GM21515 (cell line): ENCODE measurements around the gene RNF220.
A peak's percentile ranks its signal among the peaks of the same experiment; 100 is the strongest.
"Not testable (repeated sequence)": the region's sequence is repeated elsewhere in the genome, so short reads cannot be mapped to it uniquely, and the experiment has no call there.

ENCODE experiments used
- ATAC-seq: cut with Tn5 transposase; IDR thresholded peaks from one replicate; pipeline ENCODE4 v1.9.1; 2021; ENCODE audit not compliant: unreplicated experiment

RNF220 gene

DNA sequence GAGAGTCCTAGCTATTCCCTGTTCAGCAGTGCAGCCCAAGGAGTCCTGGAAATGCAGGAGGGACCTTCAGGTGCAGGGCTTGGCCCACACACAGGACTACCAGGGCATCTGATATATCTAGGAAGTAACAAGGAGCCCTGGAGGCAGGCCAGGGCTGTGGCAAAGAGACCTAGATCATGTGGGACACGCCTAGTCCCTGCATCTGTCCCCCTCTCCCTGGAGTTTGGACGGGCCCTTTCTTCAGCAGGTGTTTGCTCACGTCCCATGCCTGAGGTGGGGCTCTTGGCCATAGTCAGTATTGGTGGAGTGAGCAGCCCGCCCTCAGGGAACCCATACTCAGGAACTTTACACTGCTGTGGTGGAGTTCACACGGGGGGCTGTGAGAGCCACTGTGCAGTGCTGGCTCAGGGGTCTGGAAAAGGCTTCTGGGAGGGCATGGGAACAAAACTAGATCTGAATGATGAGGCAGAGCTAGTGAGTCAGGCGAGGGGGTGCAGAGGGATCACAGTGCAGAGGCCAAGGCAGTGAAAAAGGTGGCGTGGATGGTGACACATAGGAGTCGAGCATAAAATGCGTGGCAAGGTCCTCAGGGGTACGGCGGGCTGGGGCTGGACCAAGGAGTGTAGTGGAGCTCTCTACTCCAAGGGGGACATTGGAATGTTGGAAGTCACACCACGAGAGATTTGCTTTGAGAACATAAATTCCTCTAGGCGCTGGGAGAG, 243.6 kb downstream of the RNF220 start:
- ATAC-seq = no peak

DNA sequence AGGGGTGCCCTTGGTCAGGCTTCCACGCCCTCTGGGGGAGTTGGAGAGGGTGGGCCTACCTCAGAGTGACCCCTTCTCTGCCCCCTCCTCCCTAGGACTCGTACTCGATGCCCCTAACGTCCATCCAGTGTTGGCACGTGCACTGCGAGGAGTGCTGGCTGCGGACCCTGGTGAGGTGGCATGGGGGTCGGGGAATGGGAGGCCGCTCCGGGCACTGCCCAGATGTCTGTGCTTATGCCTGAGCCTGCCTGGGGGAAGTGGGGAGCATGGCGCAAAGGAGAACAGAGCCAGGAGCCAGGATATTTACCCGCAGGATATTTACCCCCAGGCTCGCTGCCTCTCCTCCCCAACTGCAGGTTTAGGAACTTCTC, 244.7 kb downstream of the RNF220 start:
- no peak for ATAC-seq

DNA sequence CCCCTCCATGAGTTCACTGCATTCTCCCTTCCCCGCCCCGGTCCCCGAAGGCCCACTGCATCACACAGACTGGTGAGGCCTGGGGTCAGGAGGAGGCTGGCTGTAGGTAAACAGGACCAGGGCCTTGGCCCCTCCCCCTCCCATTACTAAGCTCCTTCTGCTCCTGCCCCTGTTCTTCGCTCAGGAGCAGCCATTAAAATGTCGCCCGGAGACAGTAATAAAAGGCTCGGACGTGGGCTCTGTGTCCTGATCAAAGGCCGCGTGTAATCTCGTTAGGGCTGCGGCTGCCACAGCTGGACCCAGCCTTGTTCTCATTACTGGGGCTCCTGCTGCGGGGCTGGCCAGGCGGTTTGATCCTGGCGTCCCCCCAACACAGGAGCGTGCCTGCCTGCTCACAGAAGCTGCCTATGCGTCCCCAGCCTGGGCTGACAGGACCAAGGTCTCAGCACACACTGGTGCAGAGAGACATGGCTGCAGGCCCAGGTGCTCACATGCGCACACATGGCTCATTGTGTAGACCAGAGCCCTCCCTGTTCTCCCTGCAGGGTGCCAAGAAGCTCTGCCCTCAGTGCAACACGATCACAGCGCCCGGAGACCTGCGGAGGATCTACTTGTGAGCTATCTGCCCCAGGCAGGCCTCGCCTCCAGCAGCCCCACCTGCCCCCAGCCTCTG, 245.2 kb downstream of the RNF220 start:
- no peak for ATAC-seq

DNA sequence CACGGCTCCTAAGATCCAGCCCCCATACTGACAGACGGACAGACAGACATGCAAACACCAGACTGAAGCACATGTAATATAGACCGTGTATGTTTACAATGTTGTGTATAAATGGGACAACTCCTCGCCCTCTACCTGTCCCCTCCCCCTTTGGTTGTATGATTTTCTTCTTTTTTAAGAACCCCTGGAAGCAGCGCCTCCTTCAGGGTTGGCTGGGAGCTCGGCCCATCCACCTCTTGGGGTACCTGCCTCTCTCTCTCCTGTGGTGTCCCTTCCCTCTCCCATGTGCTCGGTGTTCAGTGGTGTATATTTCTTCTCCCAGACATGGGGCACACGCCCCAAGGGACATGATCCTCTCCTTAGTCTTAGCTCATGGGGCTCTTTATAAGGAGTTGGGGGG, 246.0 kb downstream of the RNF220 start:
- no peak for ATAC-seq

DNA sequence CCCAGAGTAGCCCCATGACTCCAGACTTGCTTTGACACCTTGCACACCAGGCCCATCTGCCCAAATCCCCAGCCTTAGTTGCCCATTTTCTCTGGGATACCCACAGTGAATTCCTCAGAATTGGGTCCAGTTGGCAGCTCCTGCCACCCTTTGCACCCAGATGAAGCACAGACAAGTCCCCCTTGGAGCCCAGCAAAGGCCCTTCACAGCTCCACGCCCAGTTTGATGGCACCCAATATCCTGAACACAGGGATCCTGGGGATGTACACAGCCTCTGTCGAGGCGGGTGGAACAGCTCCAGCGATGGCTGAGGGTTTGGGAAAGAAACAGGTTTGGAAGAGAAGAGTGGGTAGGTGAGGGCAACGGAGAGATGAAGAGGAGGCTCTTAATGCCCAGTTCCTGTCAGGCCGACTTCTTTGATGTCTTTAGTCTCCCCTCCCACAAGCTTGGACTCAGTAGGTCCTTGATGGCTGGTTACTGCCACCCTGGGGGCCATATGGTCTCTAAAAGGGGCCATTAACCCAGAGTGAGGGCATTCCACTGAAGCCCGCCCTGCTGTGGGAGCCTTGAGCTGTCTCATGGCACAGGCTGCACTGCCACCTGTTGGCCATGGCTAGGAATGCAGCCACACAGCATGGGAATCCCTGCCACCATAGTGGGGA, 247.5 kb downstream of the RNF220 start:
- ATAC-seq = peak; percentile 53

DNA sequence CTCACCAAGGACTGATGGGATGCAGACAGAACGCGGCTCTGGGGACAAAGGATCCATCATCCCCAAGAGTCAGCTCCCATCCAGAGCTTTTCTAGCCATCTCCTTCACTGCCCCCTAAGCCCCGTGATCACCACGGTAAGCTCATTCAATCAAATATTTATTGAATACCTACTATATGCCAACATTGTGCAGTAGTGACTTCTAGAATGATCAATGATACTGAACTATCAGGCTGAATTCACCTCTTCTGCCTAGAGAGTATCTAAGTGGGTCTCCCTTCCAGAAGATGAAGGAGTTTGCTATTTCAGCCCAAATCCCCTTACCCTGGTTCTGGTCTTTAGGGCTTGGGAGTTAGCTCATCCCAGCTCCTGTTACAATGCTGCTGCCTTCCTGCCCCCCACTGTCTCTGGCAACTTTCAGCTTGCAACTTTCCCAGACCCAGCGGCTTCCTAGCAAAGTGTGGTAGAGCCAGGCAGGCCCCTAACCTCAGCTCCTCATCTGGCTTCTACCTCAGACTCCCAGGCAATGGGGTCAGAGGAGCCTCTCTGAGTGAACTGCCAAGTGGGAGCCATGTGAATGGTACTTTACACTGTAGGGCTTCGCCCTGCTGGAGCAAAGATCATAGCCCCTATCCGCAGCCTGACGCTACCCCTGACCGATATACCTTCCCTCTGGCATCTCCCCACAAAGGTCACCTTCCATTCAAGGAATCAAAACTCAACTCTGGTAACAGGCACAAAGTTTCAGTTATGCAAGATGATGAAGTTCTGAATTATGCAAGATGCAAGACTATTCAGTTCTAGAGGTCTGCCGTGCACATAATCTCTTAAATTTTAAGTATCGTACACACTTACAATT, 248.3 kb downstream of the RNF220 start:
- no peak for ATAC-seq

DNA sequence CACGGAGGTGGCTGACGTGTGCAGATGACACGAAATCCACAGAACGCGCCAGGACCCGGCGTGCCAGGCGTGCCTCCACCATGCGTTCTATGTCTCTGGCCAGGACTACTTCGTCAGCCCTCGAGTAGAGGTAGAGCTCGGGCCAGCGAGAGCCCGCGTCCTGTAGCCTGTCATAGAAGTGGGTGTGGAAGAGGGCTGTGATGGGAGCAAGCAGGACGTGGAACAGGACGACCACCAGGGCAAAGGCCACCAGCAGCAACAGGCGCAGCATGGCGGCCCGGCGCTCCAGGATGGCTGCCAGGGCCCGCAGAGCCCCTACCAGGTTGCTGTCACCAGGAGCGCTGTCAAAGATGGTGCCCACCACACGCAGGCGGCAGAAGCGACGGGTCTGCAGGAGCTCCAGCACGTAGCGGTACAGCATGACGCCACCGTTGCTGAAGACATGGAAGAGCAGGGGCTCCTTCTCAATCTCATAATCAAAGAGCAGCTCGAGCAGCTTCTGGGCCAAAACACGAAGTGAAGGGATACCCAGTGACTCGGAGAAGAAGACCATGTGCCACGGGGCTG, 249.6 kb downstream of the RNF220 start:
- no peak for ATAC-seq

DNA sequence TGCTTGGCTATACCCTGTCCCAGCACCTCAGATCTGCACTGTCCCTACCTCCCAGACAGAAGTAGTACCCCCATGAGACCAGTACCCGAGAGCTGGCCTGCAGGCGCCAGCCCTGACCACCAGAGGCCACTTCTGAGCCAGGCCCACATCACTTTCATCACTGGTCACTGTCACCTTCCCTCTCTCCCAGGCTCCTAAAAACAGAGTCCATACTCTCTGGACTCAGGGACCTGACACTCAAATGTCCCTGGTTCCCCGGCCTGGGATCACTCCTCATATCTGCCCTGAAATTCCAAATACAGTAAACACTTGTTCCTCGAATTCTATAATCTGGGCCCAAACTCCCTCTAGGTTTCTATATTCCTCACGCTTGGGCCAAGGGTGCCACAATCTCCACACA, 250.6 kb downstream of the RNF220 start:
- no peak for ATAC-seq

DNA sequence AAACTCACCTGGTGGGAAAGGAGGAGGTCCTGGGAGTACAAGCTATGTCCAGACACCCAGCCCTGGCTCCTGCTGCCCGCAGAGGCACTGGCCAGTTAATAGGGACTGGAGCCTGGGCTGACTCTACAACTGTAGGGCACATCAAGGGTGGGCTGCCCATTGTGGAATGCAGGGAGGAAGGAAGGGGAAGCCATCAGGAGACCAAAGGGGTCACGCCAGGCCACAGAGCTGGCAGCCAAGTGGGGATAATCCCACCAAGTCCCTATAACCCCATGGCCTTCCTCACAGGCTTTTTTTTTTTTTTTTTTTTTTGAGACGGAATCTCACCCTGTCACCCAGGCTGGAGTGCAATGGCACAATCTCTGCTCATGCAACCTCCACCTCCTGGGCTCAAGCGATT, 254.5 kb downstream of the RNF220 start:
- ATAC-seq = no peak

DNA sequence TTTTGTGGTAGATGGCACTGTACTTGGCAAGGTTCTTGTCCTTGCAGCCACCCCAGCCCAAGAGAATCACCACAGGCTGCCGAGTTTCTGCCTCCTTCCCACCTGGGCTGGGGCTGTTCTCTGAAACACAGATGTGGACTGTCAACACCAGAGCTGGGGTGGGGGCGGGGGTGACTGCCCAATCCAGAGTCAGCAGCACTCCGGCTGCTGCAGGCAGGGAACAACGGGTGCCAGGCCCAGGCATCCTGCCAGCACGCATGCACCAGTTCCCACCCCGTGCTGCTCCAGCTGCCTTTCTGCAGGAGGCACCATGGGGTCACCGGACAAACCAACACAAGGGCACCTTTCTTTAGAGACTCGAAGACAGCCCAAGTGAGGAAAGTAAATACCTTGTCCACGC, 255.1 kb downstream of the RNF220 start:
- ATAC-seq = no peak

DNA sequence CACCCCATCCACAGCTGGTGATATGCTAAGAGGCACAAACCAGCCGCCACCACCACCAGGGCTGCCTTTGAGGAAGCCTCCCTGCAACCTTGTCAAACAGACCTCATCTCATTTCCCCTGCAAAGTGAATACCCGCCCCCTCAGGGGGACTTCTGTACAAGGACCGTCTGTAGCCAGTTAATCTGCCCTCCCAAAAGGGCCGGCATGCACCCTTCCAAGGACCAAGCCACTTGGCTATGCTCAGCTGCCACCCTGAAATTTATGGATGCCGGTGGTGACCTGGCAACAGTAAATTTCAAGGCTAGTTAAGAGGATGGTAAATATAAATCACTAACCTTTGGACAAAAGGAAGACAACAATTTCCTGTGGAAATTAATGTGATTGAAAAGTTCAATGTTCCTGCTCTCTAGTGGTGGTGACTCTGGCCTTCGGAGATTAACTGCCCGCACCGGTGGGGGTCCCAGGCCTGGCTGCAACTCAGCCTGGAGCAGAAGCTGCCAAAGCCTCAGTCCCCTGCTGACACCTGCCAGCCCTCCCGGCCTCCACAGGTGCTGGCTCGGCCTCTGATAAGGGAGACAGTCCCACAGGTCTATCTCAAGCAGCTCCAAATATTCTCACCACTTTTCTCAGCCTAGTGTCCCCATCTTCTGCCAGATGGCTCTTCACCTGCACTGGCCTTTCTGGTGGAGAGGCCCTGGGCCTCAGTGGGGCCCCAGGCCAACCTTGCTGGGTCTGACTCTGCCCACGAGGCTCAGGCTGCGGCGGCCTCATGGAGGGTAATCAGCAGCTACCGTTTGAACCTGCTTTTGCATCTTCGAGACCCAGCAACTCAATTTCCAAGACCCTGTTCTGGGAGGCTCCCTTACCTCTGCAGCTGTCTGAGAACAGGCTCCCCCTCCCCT, 257.0 kb downstream of the RNF220 start:
- no peak for ATAC-seq

DNA sequence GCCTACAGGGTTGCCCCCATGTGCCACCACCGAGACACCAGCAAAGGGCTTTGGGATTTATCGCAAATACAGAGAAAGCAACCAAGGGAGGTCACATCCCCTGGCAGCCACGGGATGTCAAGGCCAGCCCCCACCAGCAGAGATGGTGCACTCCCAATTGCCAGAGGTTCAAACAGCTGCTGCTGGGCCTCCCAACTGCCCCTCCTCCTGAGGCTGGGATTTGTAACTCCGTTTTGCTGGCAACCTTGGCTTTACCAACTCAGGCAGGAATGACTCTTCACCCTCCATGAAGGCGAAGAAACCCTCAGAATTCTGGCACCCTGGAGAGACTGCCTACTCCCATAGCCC, 257.6 kb downstream of the RNF220 start:
- no peak for ATAC-seq

DNA sequence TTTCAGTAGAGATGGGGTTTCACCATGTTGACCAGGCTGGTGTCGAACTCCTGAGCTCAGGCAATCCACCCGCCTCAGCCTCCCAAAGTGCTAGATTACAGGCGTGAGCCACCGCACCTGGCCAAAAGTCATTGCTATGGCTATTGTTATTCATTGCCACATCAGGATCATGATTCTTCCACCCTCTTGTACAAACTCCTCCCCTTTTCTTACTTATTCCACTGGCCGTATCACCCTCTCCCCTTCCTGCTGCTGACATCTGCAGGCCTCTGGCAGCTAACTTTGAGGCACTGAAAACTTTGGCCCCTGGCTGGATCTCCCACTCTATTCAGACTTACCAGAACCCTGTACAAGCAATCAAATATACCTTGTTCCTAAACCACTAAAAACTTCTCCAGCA, 258.4 kb downstream of the RNF220 start:
- ATAC-seq = no peak

DNA sequence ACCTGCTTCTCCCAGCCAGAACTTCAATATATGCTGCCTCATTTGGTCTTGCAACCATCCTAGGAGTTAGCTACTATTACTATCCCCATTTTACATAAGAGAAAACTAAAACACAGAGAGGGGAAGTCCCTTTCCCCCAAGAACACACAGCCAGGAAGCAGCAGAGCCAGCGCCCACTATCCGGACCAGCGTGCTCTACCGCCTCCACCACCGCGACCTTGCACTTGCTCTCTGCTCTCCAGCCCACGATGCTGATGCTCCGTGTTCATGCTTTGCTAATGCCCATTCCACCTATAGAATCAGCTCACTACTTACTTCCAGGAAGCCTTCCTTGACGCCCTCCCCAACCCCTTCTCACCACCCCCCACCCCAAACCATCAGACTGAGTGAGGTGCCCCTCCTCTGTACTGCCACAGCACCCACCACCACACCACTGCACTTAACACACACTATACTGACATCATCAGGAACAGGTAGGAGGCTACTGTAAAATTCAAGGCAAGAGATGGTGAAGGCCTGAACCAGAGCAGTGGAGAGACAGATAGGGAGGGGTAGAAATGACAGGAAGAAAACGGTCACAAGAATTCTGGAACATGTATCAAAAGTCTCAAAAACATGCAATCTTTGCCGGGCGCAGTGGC, 259.8 kb downstream of the RNF220 start:
- ATAC-seq = no peak

DNA sequence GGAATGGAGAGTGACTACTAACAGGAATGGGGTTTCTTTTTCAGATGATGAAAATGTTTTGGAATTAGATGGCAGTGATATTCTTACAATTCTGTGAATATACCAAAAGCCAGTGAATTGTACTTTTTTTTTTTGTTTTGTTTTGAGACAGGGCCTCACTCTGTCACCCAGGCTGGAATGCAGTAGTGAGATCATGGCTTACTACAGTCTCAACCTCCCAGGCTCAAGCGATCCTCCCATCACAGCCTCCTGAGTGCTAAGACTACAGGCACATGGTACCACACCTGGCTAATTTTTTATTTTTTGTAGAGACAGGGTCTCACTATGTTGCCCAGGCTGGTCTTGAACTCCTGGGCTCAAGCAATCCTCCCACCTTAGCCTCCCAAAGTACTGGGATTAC, 261.7 kb downstream of the RNF220 start:
- not testable (repeated sequence) for ATAC-seq

DNA sequence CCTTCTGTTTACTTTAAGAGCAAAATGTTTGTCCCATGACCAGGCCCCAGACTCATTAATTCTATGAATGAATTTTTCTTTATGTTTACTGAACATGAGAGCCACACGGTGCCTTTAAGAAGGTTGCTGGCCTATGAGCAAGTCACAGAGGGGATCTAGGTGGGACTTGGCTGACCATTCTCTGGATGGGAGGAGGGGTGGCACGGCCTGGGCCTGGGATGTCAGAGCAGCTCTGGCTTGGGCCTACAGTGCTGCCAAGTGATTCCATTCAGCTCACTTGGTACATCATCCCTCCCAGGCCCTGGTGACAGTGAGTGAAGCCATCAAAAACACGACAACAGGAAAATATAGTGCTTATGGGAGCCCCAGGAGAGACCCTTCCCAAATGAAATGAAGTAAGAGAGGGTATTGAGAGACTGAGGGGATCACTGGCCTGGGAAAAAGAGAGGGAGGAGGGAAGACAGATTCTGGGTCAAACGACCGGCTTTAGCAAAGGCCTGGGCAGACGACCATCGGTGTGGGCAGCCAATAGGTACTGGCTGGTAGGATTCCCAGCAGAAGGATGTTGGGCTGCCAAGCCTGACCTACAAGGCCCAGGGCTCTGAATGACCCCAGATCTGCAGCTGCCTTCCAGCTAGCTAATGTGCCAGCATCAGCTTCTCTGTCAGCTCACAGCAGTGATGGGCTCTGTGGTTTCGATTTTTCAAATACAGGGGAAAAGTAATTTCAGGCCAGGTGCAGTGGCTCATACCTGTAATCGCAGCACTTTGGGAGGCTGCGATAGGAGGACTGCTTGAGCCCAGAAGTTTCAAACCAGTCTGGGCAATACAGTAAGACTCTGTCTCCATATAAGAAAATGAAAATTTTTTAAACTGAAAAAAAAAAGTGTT, 265.9 kb downstream of the RNF220 start:
- ATAC-seq = no peak

DNA sequence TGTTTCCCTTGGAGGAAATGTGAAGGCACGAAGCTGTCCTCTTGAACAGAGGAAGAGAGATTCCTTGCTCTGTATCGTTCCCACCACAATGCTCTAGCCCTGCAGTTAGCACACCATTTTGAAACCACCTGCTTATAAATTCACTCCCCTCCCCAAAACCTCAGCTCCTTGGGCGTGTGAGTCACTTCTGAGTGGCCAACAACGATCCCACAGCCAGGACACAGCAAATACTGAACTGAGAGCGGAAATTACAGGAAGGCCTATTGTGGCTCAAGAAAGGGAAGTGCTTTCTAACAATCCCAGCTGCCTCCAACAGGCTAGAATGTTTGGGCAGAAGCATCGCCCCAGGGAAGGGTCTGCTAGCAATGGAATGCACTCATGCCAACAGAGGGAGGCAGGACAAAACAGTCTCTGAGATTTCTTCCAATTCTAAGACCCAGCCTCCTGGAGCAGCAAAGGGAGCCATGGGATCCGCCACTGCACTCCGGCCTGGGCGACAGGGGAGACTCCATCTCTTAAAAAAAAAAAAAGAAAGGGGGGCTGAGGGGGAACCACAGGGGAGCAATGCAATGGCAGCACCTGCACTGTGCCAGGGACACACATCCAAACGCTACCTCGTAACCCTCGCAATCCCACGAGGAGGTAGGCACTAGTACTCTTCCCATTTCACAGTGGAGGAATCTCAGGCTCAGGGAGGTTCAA, 267.4 kb downstream of the RNF220 start:
- ATAC-seq = no peak
